Measurements from ENCODE around the gene SMARCD3.

The SMARCD3 gene

GRCh38 chr7:151255390-151255789 lies 6.9 kb upstream of the SMARCD3 start:
- Mint-ChIP-seq H3K4me1 (peaks cover 14% of the 10 kb centered on the region), H3K27ac (no peak overlapping the region), H3K9me3 (no peaks in the 10 kb centered on the region), H3K27me3 (peaks cover 28% of the 10 kb centered on the region), H3K4me3 (no peak overlapping the region), H3K36me3 (no peaks in the 10 kb centered on the region)

- Mint-ChIP-seq H3K36me3 (no peaks in the 10 kb centered on the region), H3K27ac (no peak overlapping the region), H3K9me3 (no peaks in the 10 kb centered on the region), H3K4me3 (no peak overlapping the region), H3K4me1 (peaks cover 17% of the 10 kb centered on the region), H3K27me3 (peaks cover 32% of the 10 kb centered on the region)
Measured at GRCh38 chr7:151254851-151255250, 6.4 kb upstream of the SMARCD3 start.

- Mint-ChIP-seq H3K27ac (no peak overlapping the region), H3K4me3 (no peak overlapping the region), H3K36me3 (no peaks in the 10 kb centered on the region), H3K9me3 (no peaks in the 10 kb centered on the region), H3K27me3 (peaks cover 33% of the 10 kb centered on the region), H3K4me1 (peaks cover 19% of the 10 kb centered on the region)
Measured at GRCh38 chr7:151254316-151254715, 5.8 kb upstream of the SMARCD3 start.

GRCh38 chr7:151252961-151253711 lies 4.6 kb upstream of the SMARCD3 start:
- H3K4me1 Mint-ChIP-seq, result peaks cover 26% of the 10 kb centered on the region
- H3K27ac Mint-ChIP-seq, result no peak overlapping the region
- no peaks in the 10 kb centered on the region for H3K9me3 Mint-ChIP-seq
- H3K36me3 Mint-ChIP-seq, result no peaks in the 10 kb centered on the region
- no peak overlapping the region for H3K4me3 Mint-ChIP-seq
- peaks cover 38% of the 10 kb centered on the region for H3K27me3 Mint-ChIP-seq

- Mint-ChIP-seq H3K4me3 (peak overlapping the region; percentile 30), H3K27ac (no peak overlapping the region), H3K36me3 (no peaks in the 10 kb centered on the region), H3K4me1 (peaks cover 31% of the 10 kb centered on the region), H3K27me3 (peaks cover 40% of the 10 kb centered on the region), H3K9me3 (no peaks in the 10 kb centered on the region)
Measured at GRCh38 chr7:151252561-151252835, 4.0 kb upstream of the SMARCD3 start.

- no peaks in the 10 kb centered on the region for H3K36me3 Mint-ChIP-seq
- H3K27me3 Mint-ChIP-seq, result peaks cover 40% of the 10 kb centered on the region
- peak overlapping the region; percentile 68 for H3K4me3 Mint-ChIP-seq
- no peak overlapping the region for H3K27ac Mint-ChIP-seq
- H3K4me1 Mint-ChIP-seq, result peaks cover 35% of the 10 kb centered on the region
- H3K9me3 Mint-ChIP-seq, result no peaks in the 10 kb centered on the region
Measured at GRCh38 chr7:151251689-151252560, 3.4 kb upstream of the SMARCD3 start.

- no peak overlapping the region for H3K27ac Mint-ChIP-seq
- H3K36me3 Mint-ChIP-seq, result no peaks in the 10 kb centered on the region
- no peaks in the 10 kb centered on the region for H3K9me3 Mint-ChIP-seq
- H3K27me3 Mint-ChIP-seq, result peaks cover 38% of the 10 kb centered on the region
- H3K4me3 Mint-ChIP-seq, result peak overlapping the region; percentile 81
- peaks cover 36% of the 10 kb centered on the region for H3K4me1 Mint-ChIP-seq
Measured at GRCh38 chr7:151251328-151251688, 2.8 kb upstream of the SMARCD3 start.

- H3K27me3 Mint-ChIP-seq, result peaks cover 36% of the 10 kb centered on the region
- H3K4me1 Mint-ChIP-seq, result peaks cover 41% of the 10 kb centered on the region
- peak overlapping the region; percentile 81 for H3K4me3 Mint-ChIP-seq
- H3K27ac Mint-ChIP-seq, result no peak overlapping the region
- no peaks in the 10 kb centered on the region for H3K36me3 Mint-ChIP-seq
- H3K9me3 Mint-ChIP-seq, result no peaks in the 10 kb centered on the region
Measured at GRCh38 chr7:151250181-151251132, 2.0 kb upstream of the SMARCD3 start.

- Mint-ChIP-seq H3K27ac (peak overlapping the region; percentile 23), H3K4me1 (peaks cover 44% of the 10 kb centered on the region), H3K27me3 (peaks cover 34% of the 10 kb centered on the region), H3K4me3 (peak overlapping the region; percentile 81), H3K9me3 (no peaks in the 10 kb centered on the region), H3K36me3 (no peaks in the 10 kb centered on the region)
Measured at GRCh38 chr7:151249732-151250072, 1.2 kb upstream of the SMARCD3 start.

- Mint-ChIP-seq H3K4me1 (peaks cover 49% of the 10 kb centered on the region), H3K36me3 (no peaks in the 10 kb centered on the region), H3K27me3 (peaks cover 31% of the 10 kb centered on the region), H3K4me3 (peak overlapping the region; percentile 66), H3K27ac (peak overlapping the region; percentile 23), H3K9me3 (no peaks in the 10 kb centered on the region)
Measured at GRCh38 chr7:151249034-151249731, 689 bp upstream of the SMARCD3 start.

- Mint-ChIP-seq H3K4me3 (peak overlapping the region; percentile 71), H3K4me1 (peaks cover 63% of the 10 kb centered on the region), H3K27ac (no peak overlapping the region), H3K27me3 (peaks cover 28% of the 10 kb centered on the region), H3K36me3 (no peaks in the 10 kb centered on the region), H3K9me3 (no peaks in the 10 kb centered on the region)
Measured at GRCh38 chr7:151247611-151248345, 716 bp downstream of the SMARCD3 start.

- Mint-ChIP-seq H3K27me3 (peaks cover 22% of the 10 kb centered on the region), H3K4me1 (peaks cover 60% of the 10 kb centered on the region), H3K4me3 (no peak overlapping the region), H3K36me3 (no peaks in the 10 kb centered on the region), H3K27ac (no peak overlapping the region), H3K9me3 (no peaks in the 10 kb centered on the region)
Measured at GRCh38 chr7:151246851-151247580, 1.5 kb downstream of the SMARCD3 start.

GRCh38 chr7:151246102-151246850 lies 2.2 kb downstream of the SMARCD3 start:
- Mint-ChIP-seq H3K27me3 (peaks cover 22% of the 10 kb centered on the region), H3K4me1 (peaks cover 62% of the 10 kb centered on the region), H3K36me3 (no peaks in the 10 kb centered on the region), H3K27ac (no peak overlapping the region), H3K4me3 (peak overlapping the region; percentile 58), H3K9me3 (no peaks in the 10 kb centered on the region)
